Stimulated activated CD4-positive, alpha-beta T cell treated with anti-CD3 and anti-CD28 coated beads, TNF-alpha, amount 100 ng/mL, for 24 hours (primary cell): ENCODE data around the gene FBLN2.
A peak's percentile ranks its signal among the peaks of the same experiment; 100 is the strongest.
"Not testable (repeated sequence)": the region's sequence is repeated elsewhere in the genome, so short reads cannot be mapped to it uniquely, and the experiment has no call there.

ENCODE experiments used
- DNase-seq, 3 experiments: peaks; one replicate each; pipeline ENCODE4 v3.0.0-alpha.2; 2020; ENCODE audit warnings: low read depth in 3 of 3

FBLN2 gene

DNA sequence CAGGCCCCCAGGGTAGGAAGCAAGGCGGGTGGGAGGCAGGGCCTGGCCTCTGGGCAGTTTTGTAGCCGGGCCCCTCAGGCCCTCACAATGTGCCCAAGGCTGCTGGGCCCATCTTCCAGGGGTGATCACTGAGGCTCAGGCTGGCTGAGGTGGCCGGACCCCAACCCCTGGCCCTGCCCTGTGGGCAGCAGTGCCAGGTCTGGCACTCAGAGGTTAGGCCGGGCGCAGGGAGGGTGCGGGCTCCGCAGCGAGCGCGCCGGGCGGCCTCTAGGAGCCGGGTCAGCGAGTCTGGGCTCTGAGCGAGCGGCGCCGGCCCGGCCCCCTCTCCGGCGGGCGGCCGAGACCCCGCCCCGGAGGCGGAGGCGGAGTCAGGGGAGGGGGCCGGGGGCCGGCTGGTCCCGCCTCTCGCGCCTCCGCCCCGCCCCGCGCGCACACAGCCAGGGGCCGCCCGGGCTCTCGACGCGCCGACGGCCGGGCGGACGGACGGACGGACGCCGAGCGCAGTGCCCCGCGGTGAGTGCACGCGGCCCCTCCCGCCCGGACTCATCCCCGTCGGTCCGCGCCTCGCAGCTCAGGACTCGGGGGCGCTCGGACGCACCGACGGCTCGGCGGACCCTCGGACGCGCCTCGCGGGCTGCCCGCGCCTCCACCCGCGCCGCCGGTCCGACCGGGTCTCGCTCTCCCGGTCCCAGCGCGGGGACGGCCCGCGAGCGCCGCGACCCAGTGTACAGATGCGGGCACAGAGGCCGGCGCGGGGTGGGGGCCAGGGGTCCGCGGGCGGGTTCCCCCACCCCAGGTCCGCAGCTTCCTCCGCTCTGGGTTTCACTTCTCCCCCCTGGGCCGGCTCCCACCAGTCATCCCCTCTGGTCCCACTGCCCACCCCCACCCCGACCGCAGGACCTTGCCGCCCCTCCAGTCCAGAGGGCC is at the start of gene FBLN2:
TSS of gene FBLN2 (plus strand) at position 430 of the 927 bp plus-strand sequence. CDS start 21,231 bp downstream, outside the sequence.
- DNase-seq, result peak in 1 of 3 experiments; percentile 20

DNA sequence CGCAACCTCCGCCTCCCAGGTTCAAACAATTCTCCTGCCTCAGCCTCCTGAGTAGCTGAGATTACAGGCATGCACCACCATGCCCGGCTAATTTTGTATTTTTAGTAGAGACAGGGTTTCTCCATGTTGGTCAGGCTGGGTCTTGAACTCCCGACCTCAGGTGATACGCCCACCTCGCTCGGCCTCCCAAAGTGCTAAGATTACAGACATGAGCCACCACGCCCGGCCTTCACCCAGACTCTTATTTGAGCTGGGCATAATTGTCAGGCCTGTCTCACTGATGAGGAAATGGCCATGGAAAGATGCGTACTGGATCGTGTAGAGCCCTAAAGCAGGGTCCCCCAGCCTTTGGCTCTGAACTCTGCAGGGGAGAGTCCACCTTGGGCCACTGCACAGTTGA is 49.7 kb upstream of the FBLN2 start:
- not testable (repeated sequence) for DNase-seq

DNA sequence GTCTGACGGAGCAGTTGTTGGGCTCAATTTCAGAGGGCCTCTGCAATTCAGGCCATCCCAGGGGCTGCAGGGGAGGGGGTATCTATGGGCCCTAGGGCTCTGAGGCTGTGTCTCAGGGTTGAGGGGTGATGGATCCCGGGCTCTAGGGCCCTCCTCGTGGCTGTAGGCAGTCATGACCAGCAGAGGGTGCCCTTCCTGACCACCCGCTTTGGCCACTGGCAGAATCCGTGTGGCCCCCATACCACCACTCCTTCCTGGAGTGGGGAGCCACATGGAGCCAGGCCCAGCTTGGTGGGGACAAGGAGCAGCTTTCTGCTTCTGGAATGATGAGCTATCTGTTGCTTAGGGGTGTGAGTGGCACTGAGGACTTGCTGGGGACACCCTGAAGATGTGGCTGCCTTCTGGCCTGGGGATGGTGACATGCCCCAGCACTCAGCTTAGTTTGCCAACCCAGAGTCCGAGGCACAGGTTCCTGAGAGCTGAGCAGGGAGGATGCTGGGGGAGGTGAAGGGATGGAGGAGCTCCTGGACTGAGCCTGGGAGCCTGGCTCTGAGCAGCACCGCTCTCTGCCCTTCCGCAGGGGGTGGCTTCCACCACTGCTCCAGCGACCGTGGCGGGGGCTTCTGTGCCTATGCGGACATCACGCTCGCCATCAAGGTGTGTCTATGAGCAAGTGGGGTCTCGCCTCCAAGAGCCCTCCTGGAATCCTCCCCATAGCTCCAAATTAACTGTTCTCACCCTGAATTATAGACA is 48.6 kb upstream of the FBLN2 start:
- DNase-seq, result no peak

DNA sequence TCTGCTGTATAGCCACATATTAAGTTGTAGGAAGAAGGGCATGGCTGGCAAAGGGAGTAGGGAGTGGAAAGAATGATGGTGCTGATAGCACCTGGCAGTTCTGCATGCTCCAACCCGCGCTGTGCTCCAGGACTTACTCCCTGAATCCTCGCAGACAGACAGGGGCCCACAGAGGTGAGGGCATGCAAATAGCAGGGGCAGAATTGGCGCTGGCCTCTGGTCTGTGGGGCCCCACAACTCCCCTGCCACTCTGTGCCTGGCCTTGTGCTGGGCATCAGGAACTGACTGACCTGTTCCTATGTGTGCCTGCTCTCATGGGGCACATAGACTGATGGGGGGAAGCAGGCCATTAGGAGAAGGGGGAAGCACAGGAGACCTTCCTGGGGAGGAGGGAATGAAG is 47.9 kb upstream of the FBLN2 start:
- DNase-seq, result no peak

DNA sequence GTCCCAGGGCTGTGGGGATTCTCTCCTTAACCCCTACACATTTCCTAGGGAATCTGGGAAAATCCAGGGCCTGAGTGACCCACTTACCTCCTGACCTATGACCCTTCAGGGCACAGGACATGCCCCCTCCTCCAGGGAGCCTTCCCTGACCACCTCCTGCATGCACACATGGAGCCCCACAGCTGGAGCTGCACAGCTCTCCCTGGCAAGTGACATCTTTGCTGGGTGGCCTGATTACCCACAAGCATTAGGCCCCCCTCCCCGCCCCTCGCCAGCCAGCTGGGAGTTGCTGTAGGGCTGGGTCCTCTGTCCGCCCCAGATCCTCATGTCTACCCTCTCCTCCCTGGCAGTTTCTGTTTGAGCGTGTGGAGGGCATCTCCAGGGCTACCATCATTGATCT is 47.4 kb upstream of the FBLN2 start:
- DNase-seq, result no peak

DNA sequence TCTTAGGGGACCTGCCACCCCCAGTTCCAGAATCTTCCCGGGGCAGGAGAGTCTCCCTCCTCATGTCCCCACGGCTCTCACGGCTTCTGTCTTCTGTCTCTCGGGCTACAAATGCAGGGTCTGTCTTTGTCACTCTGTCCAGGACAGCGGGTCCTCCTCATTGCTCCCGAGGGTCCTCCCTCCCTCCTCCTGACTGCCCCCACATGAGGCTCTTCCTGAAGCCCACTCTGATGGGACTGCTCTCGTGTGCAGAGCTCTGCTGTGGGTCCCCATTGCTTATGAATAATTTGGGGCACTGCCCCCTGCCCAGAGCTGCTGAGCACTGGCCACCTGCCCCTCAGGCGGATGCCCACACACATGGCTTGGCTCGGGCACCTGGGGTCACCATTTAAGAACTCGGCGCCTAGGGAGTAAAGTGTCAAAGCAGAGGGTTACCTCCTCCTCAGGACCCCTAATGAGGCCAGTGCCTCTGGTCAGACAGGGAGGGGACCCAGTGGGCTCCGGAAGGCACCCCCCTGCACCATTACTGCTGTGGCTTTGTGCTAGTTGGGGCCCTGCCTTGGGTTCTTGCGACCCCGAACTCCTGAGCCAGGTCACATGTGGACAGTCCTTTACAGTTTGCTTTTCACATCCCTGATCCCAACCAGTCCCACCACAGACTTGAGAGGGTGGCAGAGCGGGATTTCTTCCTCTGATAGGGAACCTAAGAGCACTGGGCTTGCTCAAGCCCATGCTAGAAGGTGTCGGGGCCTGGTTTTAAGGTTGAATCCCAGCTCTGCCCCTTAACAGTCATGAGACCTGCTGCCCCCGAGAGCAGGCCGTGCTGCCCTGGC is 46.8 kb upstream of the FBLN2 start:
- DNase-seq, result no peak

DNA sequence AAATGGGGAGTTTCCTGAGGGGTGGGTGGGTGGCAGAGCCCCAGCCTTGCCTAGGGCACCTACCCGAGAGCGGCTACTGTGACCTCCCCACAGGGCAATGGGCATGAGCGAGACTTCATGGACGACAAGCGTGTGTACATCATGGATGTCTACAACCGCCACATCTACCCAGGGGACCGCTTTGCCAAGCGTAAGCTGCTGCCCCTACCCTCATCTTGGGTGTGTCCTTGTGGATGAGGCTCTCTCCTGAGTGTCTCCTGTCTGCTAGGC is 46.2 kb upstream of the FBLN2 start:
- no peak for DNase-seq

DNA sequence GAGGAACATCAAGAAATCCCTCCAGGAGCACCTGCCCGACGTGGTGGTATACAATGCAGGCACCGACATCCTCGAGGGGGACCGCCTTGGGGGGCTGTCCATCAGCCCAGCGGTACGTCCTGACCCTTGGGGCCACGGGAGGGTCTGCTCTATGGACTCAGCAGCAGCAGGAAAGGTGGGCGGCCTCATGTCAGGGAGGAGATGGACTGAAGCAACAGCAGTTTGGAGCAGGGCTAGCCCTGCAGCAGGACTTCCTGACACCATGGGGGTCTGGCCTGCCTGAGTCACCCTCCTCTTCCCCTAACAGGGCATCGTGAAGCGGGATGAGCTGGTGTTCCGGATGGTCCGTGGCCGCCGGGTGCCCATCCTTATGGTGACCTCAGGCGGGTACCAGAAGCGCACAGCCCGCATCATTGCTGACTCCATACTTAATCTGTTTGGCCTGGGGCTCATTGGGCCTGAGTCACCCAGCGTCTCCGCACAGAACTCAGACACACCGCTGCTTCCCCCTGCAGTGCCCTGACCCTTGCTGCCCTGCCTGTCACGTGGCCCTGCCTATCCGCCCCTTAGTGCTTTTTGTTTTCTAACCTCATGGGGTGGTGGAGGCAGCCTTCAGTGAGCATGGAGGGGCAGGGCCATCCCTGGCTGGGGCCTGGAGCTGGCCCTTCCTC is 44.6 kb upstream of the FBLN2 start:
- DNase-seq, result no peak

DNA sequence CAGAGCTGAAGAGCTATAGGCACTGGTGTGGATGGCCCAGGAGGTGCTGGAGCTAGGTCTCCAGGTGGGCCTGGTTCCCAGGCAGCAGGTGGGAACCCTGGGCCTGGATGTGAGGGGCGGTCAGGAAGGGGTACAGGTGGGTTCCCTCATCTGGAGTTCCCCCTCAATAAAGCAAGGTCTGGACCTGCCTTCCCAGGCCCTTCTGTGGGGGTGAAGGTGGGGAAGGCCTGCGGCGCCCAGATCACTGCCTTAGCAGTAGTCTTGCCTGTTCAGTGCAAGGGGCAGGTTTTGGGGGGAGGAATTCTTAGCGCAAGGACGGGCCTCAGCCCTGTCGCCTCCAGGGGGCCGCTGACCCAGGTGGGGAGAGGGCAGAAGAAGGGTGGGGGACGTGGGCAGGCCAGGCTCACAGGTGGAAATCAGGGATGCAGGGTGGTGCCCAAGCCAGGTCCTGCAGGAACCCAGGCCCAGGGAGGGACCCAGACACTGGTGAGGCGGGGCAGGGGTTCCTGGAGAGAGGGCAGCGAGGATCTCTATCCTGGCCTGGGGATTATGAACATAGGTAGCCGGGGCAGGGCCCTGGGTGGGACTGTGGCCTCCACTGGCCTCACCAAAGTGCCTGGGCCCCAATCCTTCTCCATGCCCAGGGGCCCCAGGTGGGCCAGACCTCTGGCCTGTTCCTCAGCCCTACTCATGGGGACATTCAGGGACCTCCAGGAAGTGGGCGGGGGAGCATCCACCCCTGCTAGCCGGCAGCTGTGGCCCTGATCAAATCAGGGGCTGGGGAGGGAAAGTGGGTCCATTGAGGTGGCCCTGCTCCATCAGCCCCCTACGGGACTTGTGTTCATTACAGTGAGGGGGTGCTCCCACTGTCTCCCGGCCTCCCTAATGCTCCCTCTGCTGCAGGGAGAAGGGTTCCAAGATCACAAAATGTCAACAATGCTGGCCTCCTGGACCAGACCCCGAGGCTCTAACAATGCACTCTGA is 43.5 kb upstream of the FBLN2 start:
- DNase-seq, result no peak

DNA sequence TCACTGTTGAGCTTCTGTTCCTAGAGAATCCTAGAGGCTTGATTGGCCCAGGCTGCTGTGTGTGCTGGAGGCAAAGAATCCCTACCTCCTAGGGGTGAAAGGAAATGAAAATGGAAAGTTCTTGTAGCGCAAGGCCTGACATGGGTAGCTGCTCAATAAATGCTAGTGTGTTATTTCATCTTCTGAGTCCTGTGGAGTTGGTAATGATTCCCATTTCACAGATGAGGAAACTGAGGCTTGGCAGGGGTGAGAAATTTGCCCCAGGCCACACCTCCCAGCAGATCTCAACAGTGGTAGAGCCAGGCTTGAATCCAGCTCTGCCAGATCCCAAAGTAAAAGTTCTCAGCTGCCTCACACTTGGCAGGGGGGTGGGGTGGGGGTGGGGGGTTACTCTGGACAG is 42.7 kb upstream of the FBLN2 start:
- no peak for DNase-seq

DNA sequence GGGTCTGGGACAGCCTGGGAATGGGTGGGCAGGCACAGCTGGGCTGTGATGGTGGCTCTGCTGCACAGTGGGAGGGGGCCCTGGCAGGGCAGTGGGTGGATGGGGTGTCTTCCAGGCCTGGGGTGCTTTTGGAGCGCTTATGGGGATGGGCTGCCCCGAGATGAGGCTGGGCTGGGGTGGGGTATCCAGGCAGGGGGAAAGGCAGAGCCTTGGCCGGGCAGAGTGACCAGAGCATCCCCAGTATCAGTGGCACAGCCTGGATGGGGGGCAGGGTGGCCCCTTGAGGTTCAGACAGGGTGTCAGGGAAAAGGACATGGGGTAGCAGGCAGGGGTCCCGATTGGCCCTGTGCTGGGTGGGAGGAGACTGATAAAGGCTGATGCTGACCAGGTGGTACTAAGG is 42.2 kb upstream of the FBLN2 start:
- no peak for DNase-seq

DNA sequence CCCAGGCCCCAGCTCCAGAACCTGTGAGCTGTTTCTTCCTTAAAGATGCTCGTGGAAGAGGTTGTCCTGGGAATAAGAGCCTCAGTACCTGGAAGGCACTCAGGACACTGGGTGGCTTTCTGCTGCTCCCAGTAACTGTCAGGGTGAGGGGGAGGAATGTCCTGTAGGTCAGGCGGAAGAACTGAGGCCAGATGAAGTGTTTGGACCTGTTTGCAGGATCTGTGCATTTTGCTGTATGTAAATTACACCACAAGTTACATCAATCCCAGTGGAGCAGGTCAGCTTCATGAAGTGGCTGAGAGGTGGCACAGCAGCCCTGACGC is 41.7 kb upstream of the FBLN2 start:
- no peak for DNase-seq

DNA sequence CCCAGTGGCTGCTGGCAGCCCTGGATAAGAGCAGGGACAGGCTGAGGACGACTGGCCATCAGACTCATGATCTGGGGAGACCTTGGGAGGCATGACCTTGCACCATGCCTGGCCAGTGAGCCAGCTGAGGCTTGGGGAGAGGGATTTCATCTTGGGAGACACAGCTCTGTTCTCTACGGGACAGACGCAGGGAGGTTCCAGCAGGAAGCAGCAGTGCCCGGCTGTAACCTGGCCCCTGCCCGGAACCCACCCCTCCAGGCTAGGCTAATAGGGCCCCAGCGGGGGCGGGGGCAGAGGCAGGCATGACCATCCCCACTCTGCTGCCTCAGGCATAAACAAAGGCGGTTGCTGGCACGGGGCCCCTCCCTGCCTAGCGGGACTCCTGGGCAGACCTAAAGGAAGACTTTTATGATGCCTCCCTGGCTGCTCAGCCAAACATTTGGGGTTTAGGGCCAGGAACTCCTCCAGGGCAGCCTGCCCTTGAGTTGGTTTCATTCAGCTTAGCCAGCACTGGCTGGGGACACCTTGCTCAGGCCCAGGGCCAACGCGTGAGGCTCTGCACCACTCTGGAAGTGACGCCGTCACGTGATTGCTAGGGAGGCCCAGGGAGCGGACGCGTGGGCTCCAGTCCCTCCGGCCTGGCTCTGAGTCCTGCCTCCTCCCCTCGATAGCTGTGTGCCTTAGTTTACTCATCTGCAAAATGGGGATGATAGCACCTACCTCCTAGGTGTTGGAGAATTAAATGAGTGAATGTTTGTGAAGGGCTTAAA is 41.2 kb upstream of the FBLN2 start:
- no peak for DNase-seq

DNA sequence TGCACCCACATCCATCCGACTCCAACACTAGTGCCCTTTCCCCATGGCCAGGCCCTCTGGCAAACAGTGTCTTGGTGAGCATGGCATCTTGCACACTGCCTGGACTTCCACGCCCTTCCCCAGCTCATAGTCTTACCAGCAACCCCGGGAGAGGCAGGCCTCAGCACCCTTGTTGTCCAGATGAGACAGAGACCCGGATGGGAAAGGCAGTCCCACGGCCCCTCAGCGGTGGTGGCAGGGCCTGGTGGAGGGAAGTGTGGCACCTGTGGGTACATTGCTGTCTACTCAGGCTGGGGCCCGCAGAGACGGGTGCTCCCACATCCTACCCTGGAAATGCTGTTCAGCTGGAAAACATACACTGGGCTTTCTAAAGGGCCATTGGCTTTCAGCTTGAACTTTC is 40.4 kb upstream of the FBLN2 start:
- no peak for DNase-seq

DNA sequence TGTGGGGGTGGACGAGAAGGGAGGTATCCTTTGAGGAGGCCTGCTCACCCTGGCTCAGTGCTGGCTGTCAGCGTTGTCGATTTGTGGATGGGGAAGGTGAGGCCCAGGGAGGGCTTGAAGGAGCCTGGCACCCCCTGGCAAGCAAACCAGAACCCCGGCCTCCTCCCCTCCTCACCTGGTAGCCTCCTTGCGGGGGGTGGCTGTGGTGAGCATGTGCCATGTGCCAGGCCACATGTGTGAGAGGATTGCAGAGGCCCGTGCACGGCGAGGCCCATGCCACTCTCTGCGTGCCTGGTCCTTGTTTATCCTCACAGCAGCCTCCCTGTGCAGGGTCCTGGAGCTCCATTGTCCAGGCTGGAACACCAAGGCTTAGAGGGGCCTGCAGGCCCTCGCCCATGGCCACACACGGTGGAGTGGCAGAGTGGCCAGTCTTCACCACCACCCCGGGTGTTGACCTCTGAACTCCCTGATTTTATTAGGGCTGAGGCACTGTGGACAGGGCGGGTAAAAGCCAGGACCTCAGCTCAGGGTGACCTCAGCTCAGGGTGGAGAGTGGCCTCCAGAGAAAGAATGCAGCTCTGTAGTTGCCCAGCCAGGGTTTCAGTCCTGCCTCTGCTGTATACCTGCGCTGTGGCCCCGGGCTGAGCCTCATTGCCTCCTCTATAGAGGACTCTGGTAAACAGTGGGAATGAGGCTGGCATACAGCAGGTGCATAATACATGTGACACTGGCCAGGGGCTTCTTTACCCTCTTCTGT is 39.7 kb upstream of the FBLN2 start:
- no peak for DNase-seq

DNA sequence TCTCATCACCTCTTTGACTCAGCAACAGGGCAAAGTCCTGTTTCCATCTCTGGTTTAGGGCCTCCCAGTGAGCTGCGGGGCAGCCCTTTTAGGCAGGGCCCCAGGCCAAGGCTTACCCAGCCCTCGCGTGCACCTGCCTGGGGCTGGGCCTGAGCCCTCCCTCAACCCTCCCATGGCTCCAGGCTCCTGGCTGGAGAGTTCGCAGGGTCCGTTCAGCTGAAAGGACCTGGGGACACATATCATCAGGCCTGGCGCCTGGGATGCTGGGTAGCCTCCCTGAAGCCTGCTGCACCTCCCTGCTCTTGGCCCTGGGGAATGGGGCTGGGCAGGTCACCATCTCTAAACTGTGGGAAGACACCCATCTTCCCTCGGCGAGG is 39.1 kb upstream of the FBLN2 start:
- DNase-seq, result no peak

DNA sequence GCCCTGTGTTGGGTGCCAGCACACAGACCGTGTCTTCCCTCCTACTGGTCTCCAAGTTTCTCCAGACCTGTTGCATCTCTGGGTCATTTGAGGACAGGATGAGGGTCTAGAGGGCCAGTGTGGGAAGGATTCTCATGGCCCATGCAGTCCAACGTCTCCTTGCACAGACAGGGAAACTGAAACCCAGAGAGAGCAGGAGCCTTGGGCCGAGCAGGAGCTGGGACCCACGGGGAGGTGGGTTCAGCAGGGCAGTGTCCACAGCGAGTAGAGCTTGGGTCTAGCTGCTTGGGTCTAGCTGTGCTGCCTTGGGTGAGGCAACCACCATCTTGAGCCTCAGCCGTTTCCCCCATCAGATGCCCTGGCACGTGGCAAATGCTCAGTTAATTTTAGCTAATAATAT is 36.5 kb upstream of the FBLN2 start:
- DNase-seq, result no peak

DNA sequence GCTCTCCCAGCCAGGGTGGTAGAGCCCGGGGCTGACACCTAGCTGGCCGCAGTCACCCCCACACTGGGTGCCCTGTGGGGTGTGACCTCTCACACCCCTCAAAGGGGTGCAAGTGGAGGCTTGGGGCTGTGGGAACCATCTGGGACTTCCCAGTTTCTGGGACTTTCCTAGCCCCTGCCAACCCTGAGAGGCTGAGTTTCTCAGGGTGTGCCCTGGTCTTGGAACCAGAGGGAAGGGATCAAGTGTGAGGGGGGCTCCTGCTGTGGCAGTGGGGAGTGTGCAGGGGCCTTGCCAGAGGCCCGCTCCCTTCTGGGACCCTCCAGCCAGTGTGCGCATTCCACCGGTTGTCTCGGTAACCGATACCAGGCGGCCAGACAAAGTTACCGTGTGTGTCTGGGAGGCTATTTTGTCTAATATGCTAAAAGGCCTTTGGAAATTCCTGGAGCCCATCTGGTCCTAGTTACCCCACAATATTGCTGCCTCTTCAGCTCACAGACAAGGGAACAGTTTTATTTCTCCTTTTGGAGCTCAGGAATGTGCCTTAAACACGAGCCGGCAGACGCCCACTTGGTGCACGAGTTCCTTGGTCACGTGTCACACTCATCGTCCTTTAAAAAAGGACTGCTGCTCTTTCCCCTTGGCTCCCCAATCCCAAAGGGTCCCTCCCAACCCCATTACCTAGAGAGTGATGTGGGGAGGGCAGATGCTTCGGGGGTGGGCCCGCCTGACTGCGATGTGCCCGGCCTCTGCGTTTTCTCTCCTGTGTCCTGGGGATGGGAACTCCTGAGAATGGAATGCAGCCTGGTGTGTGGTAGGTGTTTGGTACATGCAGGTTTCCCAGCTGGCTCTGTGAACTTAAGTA is 35.6 kb upstream of the FBLN2 start:
- DNase-seq, result no peak
